GM12801 (cell line): Measurements from ENCODE around the gene TEX36.

Source experiments
- TF ChIP-seq, protein P1 (sequence below): IDR thresholded peaks from one replicate; pipeline ENCODE4 v1.5.1; 2011; ENCODE audit warnings: control low read depth; ENCODE audit not compliant: insufficient read length; ENCODE audit errors: extremely low read depth

TEX36 gene

DNA sequence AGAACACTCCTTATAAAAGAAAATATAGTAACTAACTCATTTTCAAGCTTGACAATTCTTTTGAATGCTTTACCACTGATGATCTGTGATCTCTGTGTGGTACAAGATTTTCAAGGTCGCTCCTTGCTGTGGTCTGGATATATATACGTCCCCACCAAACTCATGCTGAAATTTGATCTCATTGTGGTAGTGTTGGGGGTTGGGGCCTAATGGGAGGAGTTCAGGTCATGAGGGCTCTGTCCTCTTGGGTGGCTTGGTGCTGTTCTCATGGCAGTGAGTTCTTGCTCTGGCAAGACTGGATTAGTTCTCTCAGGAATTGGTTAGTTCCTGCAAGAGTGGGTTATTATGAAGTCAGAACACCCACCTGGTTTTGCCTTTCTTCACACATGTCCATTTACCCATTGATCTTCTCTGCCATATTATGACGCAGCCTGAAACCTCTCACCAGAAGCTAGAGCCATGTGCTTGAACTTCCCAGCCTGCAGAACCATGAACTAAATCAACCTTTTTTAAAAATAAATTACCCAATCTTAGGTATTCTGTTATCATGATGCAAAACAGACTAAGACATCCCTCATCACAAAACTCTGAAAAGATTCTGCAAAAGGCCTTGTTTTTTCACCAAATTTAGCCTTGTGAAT, 28.3 kb upstream of the TEX36 start:
- TF ChIP-seq, protein P1, sequence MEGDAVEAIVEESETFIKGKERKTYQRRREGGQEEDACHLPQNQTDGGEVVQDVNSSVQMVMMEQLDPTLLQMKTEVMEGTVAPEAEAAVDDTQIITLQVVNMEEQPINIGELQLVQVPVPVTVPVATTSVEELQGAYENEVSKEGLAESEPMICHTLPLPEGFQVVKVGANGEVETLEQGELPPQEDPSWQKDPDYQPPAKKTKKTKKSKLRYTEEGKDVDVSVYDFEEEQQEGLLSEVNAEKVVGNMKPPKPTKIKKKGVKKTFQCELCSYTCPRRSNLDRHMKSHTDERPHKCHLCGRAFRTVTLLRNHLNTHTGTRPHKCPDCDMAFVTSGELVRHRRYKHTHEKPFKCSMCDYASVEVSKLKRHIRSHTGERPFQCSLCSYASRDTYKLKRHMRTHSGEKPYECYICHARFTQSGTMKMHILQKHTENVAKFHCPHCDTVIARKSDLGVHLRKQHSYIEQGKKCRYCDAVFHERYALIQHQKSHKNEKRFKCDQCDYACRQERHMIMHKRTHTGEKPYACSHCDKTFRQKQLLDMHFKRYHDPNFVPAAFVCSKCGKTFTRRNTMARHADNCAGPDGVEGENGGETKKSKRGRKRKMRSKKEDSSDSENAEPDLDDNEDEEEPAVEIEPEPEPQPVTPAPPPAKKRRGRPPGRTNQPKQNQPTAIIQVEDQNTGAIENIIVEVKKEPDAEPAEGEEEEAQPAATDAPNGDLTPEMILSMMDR = no peak

DNA sequence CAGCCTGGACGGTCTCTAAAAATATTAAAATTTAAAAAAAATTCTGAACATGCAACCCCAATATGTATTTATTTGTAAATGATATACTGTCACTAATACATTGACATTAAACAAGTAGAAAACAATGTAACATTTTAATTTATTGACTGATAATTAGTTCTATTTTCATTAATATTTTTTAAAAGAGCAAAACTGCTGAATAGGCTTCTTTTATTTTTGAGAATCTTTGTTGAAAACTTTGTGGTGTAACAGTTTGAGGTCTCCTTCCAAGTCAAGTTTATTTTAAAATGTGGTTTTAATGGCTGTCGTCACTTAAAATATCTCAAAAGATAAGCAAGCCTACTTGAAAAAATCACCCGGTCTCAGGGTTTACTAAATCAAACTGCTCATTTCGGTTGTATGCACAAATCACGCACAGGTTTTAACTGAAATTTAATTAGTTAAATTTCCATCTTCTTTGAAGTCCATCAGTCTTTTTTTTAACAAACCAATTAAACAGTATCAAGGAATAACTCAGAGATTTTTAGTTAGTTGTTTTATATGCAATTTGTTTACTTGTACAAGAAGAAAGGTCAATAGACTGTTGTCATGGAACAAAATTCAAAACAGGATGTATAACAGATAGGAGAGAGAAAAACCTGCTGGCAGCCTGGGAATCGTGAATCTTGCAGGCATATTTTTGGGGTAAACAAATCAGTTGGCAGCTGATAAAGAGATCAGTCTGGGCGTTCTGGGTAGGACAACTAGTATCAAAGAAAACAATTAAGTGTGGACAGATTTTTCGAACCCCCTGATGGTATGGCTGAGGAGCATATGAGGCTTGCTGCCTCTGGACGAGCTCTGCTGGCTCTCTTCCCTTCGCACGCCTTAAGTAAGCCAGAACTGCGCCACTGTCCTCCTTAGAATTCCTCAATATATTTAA, 26.9 kb upstream of the TEX36 start:
- TF ChIP-seq, protein P1 = no peak

DNA sequence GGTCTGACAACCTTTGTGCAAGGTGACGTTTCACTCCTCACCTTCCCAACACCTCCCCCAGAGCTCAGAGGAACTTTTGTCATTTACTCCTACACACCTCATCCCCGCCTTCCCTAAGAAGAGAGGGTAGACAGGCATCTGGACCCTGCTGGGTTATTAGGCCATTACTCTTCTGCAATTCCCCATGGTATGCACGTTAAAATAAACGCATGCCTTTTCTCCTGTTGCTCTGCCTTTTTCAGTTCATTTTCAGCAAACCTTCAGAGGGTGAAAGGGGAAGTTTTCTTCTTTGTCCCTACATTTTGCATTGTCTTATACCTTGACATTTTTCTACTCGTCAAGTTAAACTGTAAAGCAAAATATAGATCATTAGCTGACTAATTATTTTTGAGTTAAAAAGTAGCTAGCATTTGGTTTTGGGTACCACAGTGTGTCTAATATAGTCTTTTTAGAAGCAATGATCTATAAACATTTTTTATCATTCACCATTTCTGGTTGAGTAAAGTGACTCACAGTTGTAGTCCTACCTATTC, 26.1 kb upstream of the TEX36 start:
- TF ChIP-seq, protein P1 = no peak

DNA sequence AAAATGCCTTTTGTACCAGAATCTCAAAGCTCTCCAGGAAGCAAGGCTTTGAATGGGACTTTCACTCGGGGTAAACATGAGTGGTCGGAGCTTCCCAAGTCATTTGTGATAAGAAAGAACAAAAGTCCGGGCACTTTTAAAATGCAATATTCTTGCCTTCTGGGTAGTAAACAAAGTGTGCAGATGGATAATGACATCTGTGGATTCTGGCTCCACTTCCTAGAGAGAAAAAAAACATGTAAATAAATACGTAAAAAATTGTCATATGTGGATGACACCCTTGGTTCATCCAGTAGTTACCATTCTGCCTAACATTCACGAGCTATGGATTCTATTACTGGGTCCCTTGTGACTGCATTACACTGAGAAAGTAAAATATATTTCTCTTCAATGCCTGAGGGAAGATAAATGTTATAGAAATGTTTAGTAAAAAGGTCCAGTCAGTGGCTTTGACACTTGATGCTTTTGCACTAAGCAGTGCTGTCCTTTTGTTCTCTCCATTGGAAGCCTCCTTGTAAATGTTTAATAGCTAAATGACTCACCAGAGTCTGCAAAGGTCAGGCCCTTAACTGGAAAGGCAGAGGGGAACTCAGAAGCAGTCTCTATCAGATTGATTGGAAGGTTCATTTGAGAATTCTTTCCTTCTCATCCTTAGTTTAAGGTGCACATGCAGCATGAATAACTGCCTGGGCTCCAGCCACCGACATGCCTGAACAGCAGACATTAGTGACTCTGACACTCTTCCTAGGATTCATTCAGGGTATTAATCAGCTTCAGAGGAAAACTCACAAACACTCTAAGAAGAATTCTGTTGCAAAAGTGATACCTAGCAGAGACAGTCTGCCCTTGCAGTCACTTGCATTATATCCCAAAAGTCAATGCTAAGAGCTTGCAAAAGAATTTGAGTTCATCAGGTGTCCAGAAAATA, 24.8 kb upstream of the TEX36 start:
- TF ChIP-seq, protein P1 = no peak

DNA sequence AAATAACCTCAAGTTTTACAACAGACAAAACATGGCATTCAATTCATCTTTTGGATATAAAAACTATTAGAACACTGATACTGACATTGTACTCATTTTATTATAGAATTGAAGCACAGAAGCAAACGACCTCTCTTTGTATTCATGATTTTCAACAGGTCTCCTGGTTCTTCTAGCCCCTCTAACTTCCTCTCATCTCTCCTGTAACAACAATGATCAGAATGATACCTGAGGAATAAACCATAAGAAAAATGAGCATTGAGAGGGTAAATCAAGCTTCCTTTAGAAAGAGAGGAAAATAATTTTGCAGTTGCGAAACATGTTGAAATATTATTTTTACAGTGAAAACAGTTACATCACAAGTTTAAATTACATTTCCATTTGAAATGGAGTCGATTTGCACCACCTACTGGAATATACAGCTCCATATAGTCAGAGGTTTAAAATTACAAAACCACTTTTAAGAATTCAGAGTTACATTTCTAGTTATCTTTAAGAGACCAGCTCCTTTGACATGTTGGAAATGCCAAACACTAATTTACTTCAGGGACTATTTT, 17.5 kb upstream of the TEX36 start:
- TF ChIP-seq, protein P1 = no peak

DNA sequence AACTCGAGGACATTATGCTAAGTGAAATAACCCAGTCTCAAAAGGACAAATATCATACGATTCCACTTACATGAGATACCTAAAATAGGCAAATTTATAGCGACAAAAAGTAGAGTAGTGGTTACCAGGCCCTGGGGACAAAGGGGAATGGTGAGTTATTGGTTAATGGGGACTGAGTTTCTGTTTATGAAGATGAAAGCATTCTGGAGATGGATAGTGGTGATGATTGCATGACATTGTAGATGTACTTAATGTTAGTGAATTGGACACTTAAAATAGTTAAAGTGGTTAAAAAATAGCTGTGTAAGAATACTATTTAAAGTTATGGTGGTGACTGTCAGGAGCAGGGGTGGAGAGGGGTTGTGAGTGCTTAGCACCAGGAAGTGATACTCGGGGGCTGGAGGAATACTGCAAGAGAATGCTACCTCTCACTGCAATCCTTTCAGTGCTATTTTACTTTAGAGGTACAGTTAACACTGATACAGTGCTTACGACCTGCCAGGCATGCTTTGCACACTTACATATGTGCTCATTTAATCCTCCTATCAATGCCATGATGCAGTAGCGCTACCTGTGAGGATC, 16.7 kb upstream of the TEX36 start:
- TF ChIP-seq, protein P1 = no peak
